ENCODE measurements around the gene FCER1G. TPM values are rescaled to one million over a fixed set of nuclear protein-coding genes. Genes with fewer than 3 reads are reported as not detected.

The FCER1G gene
- polyA plus RNA-seq, 3 donors: 2,686 to 4,191 (median 2,715) TPM

GRCh38 chr1:161198897-161199431, 16.1 kb upstream of the FCER1G start, which contains the start of gene ADAMTS4:
Gene ADAMTS4 (minus strand): TSS chr1:161199054. CDS start chr1:161198627, 427 bp downstream.
- peaks cover 56 to 69% of the 10 kb centered on the region in 2 donors for H3K4me1 ChIP-seq (ENCODE audit: control insufficient read depth in 1 of 2, insufficient read depth in 2 of 2, low read length in 2 of 2)

GRCh38 chr1:161199506-161200139, 15.5 kb upstream of the FCER1G start:
- no peak overlapping the region for H3K4me2 ChIP-seq (replicated peaks; ENCODE audit: extremely low read depth, low read length, poor library complexity, severe bottlenecking)
- H3K27ac ChIP-seq (ENCODE audit: low read depth in 1 of 2, low read length in 2 of 2): no peak overlapping the region
- H3K79me2 ChIP-seq (ENCODE audit: insufficient read depth, low read length): peaks cover 25% of the 10 kb centered on the region
- H3K27me3 ChIP-seq (ENCODE audit: control insufficient read depth in 2 of 2, insufficient read depth in 2 of 2, low read length in 2 of 2): no peaks in the 10 kb centered on the region
- 43% methylated on average over 3 of the region's 5 CpGs for WGBS (ENCODE audit: insufficient coverage)
- intact Hi-C loops (cut with micrococcal nuclease): loop anchor here in 1 of 2 donors (5.0 kb wide), 1 partner anchor 188 kb away; no protein-coding TSS in a partner anchor
- H3K4me3 Mint-ChIP-seq: no peak overlapping the region
- peaks cover 0 to 15% of the 10 kb centered on the region in 2 donors for H3K36me3 ChIP-seq (replicated peaks in 1 of 2; ENCODE audit: control insufficient read depth in 1 of 2, insufficient read depth in 2 of 2, low read length in 2 of 2)
- no peak overlapping the region for H2AFZ ChIP-seq (ENCODE audit: insufficient read depth, low read depth, low read length, poor library complexity, severe bottlenecking)
- no peaks in the 10 kb centered on the region for H4K20me1 ChIP-seq (ENCODE audit: insufficient read depth, low read length)
- peaks cover 57% of the 10 kb centered on the region for H3K4me1 Mint-ChIP-seq
- no peak overlapping the region for H3K9ac ChIP-seq (ENCODE audit: insufficient read depth, low read length, poor library complexity, severe bottlenecking)
- no peaks in the 10 kb centered on the region for H3K9me3 Mint-ChIP-seq
- H3K27me3 Mint-ChIP-seq (ENCODE audit: low read depth in 3 of 3): peaks cover 0 to 2% (median 1%) of the 10 kb centered on the region in 3 donors
- H3K4me3 ChIP-seq (replicated peaks in 1 of 3; ENCODE audit: low read depth in 2 of 3, low read length in 3 of 3): no peak overlapping the region
- DNase-seq: no peak
- TF ChIP-seq, protein P1, sequence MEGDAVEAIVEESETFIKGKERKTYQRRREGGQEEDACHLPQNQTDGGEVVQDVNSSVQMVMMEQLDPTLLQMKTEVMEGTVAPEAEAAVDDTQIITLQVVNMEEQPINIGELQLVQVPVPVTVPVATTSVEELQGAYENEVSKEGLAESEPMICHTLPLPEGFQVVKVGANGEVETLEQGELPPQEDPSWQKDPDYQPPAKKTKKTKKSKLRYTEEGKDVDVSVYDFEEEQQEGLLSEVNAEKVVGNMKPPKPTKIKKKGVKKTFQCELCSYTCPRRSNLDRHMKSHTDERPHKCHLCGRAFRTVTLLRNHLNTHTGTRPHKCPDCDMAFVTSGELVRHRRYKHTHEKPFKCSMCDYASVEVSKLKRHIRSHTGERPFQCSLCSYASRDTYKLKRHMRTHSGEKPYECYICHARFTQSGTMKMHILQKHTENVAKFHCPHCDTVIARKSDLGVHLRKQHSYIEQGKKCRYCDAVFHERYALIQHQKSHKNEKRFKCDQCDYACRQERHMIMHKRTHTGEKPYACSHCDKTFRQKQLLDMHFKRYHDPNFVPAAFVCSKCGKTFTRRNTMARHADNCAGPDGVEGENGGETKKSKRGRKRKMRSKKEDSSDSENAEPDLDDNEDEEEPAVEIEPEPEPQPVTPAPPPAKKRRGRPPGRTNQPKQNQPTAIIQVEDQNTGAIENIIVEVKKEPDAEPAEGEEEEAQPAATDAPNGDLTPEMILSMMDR (IDR thresholded peaks at IDR 0.05): no peak
- peak overlapping the region in 2 of 7 donors; percentile 5 to 38 for H3K27ac Mint-ChIP-seq
- peaks cover 50 to 62% of the 10 kb centered on the region in 2 donors for H3K4me1 ChIP-seq (ENCODE audit: control insufficient read depth in 1 of 2, insufficient read depth in 2 of 2, low read length in 2 of 2)
- peaks cover 9 to 14% of the 10 kb centered on the region in 2 donors for H3K36me3 Mint-ChIP-seq
- no peaks in the 10 kb centered on the region for H3K9me3 ChIP-seq (replicated peaks in 1 of 2; ENCODE audit: control insufficient read depth in 1 of 2, insufficient read depth in 1 of 2, low read length in 2 of 2)

More at GRCh38 chr1:161198897-161199431, 16.1 kb upstream of the FCER1G start, which contains the start of gene ADAMTS4:
- 81% methylated on average over 5 of the region's 11 CpGs for WGBS (ENCODE audit: insufficient coverage)
- H4K20me1 ChIP-seq (ENCODE audit: insufficient read depth, low read length): no peaks in the 10 kb centered on the region
- TF ChIP-seq, protein P1 (IDR thresholded peaks at IDR 0.05): no peak
- H3K9me3 Mint-ChIP-seq: no peaks in the 10 kb centered on the region
- peaks cover 0 to 9% of the 10 kb centered on the region in 2 donors for H3K36me3 ChIP-seq (replicated peaks in 1 of 2; ENCODE audit: control insufficient read depth in 1 of 2, insufficient read depth in 2 of 2, low read length in 2 of 2)
- peaks cover 0 to 2% (median 1%) of the 10 kb centered on the region in 3 donors for H3K27me3 Mint-ChIP-seq (ENCODE audit: low read depth in 3 of 3)
- no peaks in the 10 kb centered on the region for H3K27me3 ChIP-seq (ENCODE audit: control insufficient read depth in 2 of 2, insufficient read depth in 2 of 2, low read length in 2 of 2)
- H3K9me3 ChIP-seq (replicated peaks in 1 of 2; ENCODE audit: control insufficient read depth in 1 of 2, insufficient read depth in 1 of 2, low read length in 2 of 2): no peaks in the 10 kb centered on the region
- H3K4me1 Mint-ChIP-seq: peaks cover 62% of the 10 kb centered on the region
- no peak within 1 kb of the TSS for H3K4me3 ChIP-seq (replicated peaks in 1 of 3; ENCODE audit: low read depth in 2 of 3, low read length in 3 of 3)
- intact Hi-C loops (cut with micrococcal nuclease): no loop called here
- no peak within 1 kb of the TSS for H3K27ac ChIP-seq (ENCODE audit: low read depth in 1 of 2, low read length in 2 of 2)
- H3K36me3 Mint-ChIP-seq: peaks cover 2 to 7% of the 10 kb centered on the region in 2 donors
- H2AFZ ChIP-seq (ENCODE audit: insufficient read depth, low read depth, low read length, poor library complexity, severe bottlenecking): no peak within 1 kb of the TSS
- peak within 1 kb of the TSS in 1 of 7 donors; percentile 5 for H3K27ac Mint-ChIP-seq
- H3K4me2 ChIP-seq (replicated peaks; ENCODE audit: extremely low read depth, low read length, poor library complexity, severe bottlenecking): no peak within 1 kb of the TSS
- no peak within 1 kb of the TSS for H3K4me3 Mint-ChIP-seq
- DNase-seq: no peak
- no peak within 1 kb of the TSS for H3K9ac ChIP-seq (ENCODE audit: insufficient read depth, low read length, poor library complexity, severe bottlenecking)
- H3K79me2 ChIP-seq (ENCODE audit: insufficient read depth, low read length): peaks cover 19% of the 10 kb centered on the region
